ENCODE data around the gene LCE3D. TPM values are rescaled to one million over a fixed set of nuclear protein-coding genes. Genes with fewer than 3 reads are reported as not detected.
A peak's percentile ranks its signal among the peaks of the same experiment; 100 is the strongest.

Gene LCE3D, protein sequence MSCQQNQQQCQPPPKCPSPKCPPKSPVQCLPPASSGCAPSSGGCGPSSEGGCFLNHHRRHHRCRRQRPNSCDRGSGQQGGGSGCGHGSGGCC
- not detected for polyA plus RNA-seq (2013, experiment 1 of 2)
- not detected for polyA plus RNA-seq (2013, experiment 2 of 2)

DNA sequence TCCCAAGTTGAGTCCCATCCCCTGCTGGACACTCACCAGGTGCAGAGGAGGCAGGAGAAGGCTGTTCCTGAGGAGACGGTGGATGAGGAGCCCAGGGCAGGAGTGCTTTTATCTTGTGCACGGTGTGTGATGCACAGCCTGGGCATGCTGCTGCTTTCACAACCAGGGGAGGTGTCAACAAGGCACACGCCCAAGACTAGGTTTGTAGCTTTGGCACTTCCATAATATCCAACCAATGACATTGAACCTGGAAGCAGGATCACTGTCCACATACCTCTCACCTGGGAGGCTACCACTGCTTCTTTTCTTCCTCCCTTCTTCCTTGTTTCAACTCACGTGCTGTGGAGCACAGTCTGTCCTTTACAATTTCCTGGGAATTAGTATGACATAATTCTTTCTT is at the start of gene LCE3D:
TSS of gene LCE3D (minus strand) at position 84 of the 400 bp plus-strand sequence. CDS start 580 bp downstream, outside the sequence.
- Histone ChIP-seq H3K27me3 (ENCODE audit: control insufficient read depth in 3 of 3, insufficient read depth in 3 of 3, low read depth in 1 of 3, low read length in 3 of 3) (no peaks in the 10 kb centered on the region), H3K4me3 (ENCODE audit: low read length in 2 of 2) (peak within 1 kb of the TSS in 1 of 2 donors; percentile 50), H2BK120ac (ENCODE audit: low read depth, low read length) (no peak within 1 kb of the TSS), H3K4me1 (ENCODE audit: control insufficient read depth in 2 of 2, insufficient read depth in 1 of 2, low read depth in 1 of 2, low read length in 2 of 2) (no peaks in the 10 kb centered on the region), H3K23ac (ENCODE audit: low read depth, low read length, poor library complexity) (no peak within 1 kb of the TSS), H3K4me2 (ENCODE audit: insufficient read depth, low read length, poor library complexity, severe bottlenecking) (no peak within 1 kb of the TSS), H3K79me1 (ENCODE audit: low read depth, low read length) (peaks cover 2% of the 10 kb centered on the region), H3K9me3 (replicated peaks in 1 of 2; ENCODE audit: control insufficient read depth in 2 of 2, insufficient read depth in 1 of 2, low read depth in 1 of 2, low read length in 2 of 2) (peaks cover 0 to 19% of the 10 kb centered on the region in 2 donors), H2BK12ac (ENCODE audit: low read length) (no peak within 1 kb of the TSS), H3K9ac (ENCODE audit: low read depth, low read length, poor library complexity) (no peak within 1 kb of the TSS), H2AFZ (ENCODE audit: low read length) (no peak within 1 kb of the TSS), H3K18ac (ENCODE audit: low read length) (no peak within 1 kb of the TSS), H3K36me3 (replicated peaks in 1 of 2; ENCODE audit: control insufficient read depth in 2 of 2, insufficient read depth in 2 of 2, low read length in 2 of 2) (peaks cover 0 to 3% of the 10 kb centered on the region in 2 donors), H2AK5ac (ENCODE audit: low read depth, low read length) (no peak within 1 kb of the TSS), H2BK5ac (ENCODE audit: low read length) (no peak within 1 kb of the TSS), H3K4ac (ENCODE audit: low read length) (no peak within 1 kb of the TSS), H4K8ac (ENCODE audit: low read depth, low read length) (no peak within 1 kb of the TSS), H2BK15ac (ENCODE audit: low read length) (no peak within 1 kb of the TSS), H3K27ac (replicated peaks; ENCODE audit: low read length) (no peak within 1 kb of the TSS), H3K14ac (ENCODE audit: low read length) (no peak within 1 kb of the TSS), H4K91ac (ENCODE audit: low read depth, low read length, poor library complexity) (no peak within 1 kb of the TSS)
- no CpG with 5 or more reads among the region's 4 CpGs for WGBS, 2 donors (ENCODE audit: extremely low coverage in 2 of 2, insufficient read length in 2 of 2, insufficient replicate concordance in 1 of 2)
- DNase-seq (ENCODE audit: low spot score): no peak

DNA sequence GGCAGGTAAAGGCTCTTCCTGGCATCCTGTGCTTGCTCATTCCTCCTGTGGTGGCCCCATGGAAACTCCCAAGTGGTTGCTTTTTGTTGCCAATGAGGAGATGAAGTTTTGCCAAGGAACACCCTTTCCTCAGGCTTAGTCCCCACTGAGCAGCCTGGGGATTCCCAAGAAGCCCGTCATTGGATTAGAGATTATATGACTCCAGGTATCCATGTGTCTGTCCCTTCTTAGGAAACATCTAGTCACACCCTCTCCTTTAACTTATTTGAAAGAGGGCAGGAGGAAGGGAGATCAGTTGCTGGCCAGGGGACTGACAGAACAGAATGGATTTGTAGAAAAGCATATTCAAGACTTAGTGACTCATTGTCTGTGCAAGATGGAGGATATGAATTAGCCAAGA is 46.4 kb upstream of the LCE3D start:
- Histone ChIP-seq H3K36me3 (replicated peaks in 1 of 2; ENCODE audit: control insufficient read depth in 2 of 2, insufficient read depth in 2 of 2, low read length in 2 of 2) (no peaks in the 10 kb centered on the region), H3K4me1 (ENCODE audit: control insufficient read depth in 2 of 2, insufficient read depth in 1 of 2, low read depth in 1 of 2, low read length in 2 of 2) (no peaks in the 10 kb centered on the region), H2BK5ac (ENCODE audit: low read length) (no peak overlapping the region), H4K8ac (ENCODE audit: low read depth, low read length) (no peak overlapping the region), H3K4me2 (ENCODE audit: insufficient read depth, low read length, poor library complexity, severe bottlenecking) (no peak overlapping the region), H3K18ac (ENCODE audit: low read length) (no peak overlapping the region), H3K27ac (replicated peaks; ENCODE audit: low read length) (no peak overlapping the region), H2AFZ (ENCODE audit: low read length) (no peak overlapping the region), H2BK12ac (ENCODE audit: low read length) (no peak overlapping the region), H3K27me3 (ENCODE audit: control insufficient read depth in 3 of 3, insufficient read depth in 3 of 3, low read depth in 1 of 3, low read length in 3 of 3) (no peaks in the 10 kb centered on the region), H3K4ac (ENCODE audit: low read length) (no peak overlapping the region), H4K91ac (ENCODE audit: low read depth, low read length, poor library complexity) (no peak overlapping the region), H3K9me3 (replicated peaks in 1 of 2; ENCODE audit: control insufficient read depth in 2 of 2, insufficient read depth in 1 of 2, low read depth in 1 of 2, low read length in 2 of 2) (peaks cover 0 to 49% of the 10 kb centered on the region in 2 donors), H2BK120ac (ENCODE audit: low read depth, low read length) (no peak overlapping the region), H2BK15ac (ENCODE audit: low read length) (no peak overlapping the region), H3K4me3 (ENCODE audit: low read length in 2 of 2) (no peak overlapping the region), H3K14ac (ENCODE audit: low read length) (no peak overlapping the region), H2AK5ac (ENCODE audit: low read depth, low read length) (no peak overlapping the region), H3K23ac (ENCODE audit: low read depth, low read length, poor library complexity) (no peak overlapping the region), H3K9ac (ENCODE audit: low read depth, low read length, poor library complexity) (no peak overlapping the region), H3K79me1 (ENCODE audit: low read depth, low read length) (no peaks in the 10 kb centered on the region)
- no CpG with 5 or more reads among the region's 1 CpG for WGBS, 2 donors (ENCODE audit: extremely low coverage in 2 of 2, insufficient read length in 2 of 2, insufficient replicate concordance in 1 of 2)
- DNase-seq (ENCODE audit: low spot score): no peak

DNA sequence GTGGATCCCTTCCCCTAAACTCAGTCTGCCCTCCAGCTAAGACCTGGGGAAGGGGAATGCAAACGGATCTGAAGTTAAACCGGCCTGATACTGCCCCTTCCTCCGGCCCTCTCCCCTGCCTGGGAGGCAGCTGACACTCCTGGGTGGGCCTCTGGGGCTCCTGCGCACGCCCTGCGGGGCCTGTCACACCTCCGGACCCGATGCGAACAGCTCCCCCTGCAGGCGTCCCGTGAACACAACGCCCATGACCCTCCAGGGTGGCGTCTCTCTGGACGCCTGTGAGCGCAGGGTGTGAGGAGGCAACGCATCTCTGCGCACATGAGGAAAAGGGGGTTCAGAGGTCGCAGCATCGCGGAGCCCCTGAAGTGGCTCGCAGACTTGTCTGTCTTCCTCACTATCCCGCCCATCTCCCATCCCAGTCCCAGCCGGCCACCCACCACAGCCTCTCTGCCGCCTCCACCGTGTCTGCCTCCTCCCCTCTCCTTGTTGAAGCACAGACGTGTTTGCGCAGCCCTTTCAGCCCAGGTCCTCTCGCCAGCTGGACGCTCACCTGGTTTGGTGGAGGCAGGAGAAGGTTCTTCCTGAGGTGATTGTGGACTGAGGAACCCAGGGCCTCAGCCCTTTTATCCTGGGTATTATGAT is 43.0 kb upstream of the LCE3D start:
- H3K27me3 ChIP-seq (ENCODE audit: control insufficient read depth in 3 of 3, insufficient read depth in 3 of 3, low read depth in 1 of 3, low read length in 3 of 3): no peaks in the 10 kb centered on the region
- no peak overlapping the region for H3K27ac ChIP-seq (replicated peaks; ENCODE audit: low read length)
- no peaks in the 10 kb centered on the region for H3K4me1 ChIP-seq (ENCODE audit: control insufficient read depth in 2 of 2, insufficient read depth in 1 of 2, low read depth in 1 of 2, low read length in 2 of 2)
- H3K79me1 ChIP-seq (ENCODE audit: low read depth, low read length): no peaks in the 10 kb centered on the region
- H2AFZ ChIP-seq (ENCODE audit: low read length): no peak overlapping the region
- peaks cover 0 to 45% of the 10 kb centered on the region in 2 donors for H3K9me3 ChIP-seq (replicated peaks in 1 of 2; ENCODE audit: control insufficient read depth in 2 of 2, insufficient read depth in 1 of 2, low read depth in 1 of 2, low read length in 2 of 2)
- no CpG with 5 or more reads among the region's 29 CpGs for WGBS, 2 donors (ENCODE audit: extremely low coverage in 2 of 2, insufficient read length in 2 of 2, insufficient replicate concordance in 1 of 2)
- H3K36me3 ChIP-seq (replicated peaks in 1 of 2; ENCODE audit: control insufficient read depth in 2 of 2, insufficient read depth in 2 of 2, low read length in 2 of 2): no peaks in the 10 kb centered on the region
- H2BK5ac ChIP-seq (ENCODE audit: low read length): no peak overlapping the region
- peak overlapping the region; percentile 52 for H2BK12ac ChIP-seq (ENCODE audit: low read length)
- no peak overlapping the region for H3K4ac ChIP-seq (ENCODE audit: low read length)
- H4K8ac ChIP-seq (ENCODE audit: low read depth, low read length): no peak overlapping the region
- no peak overlapping the region for H3K14ac ChIP-seq (ENCODE audit: low read length)
- no peak overlapping the region for H2AK5ac ChIP-seq (ENCODE audit: low read depth, low read length)
- no peak overlapping the region for H3K18ac ChIP-seq (ENCODE audit: low read length)
- no peak overlapping the region for H3K23ac ChIP-seq (ENCODE audit: low read depth, low read length, poor library complexity)
- peak overlapping the region in 1 of 2 donors; percentile 33 for H3K4me3 ChIP-seq (ENCODE audit: low read length in 2 of 2)
- H3K9ac ChIP-seq (ENCODE audit: low read depth, low read length, poor library complexity): no peak overlapping the region
- no peak overlapping the region for H4K91ac ChIP-seq (ENCODE audit: low read depth, low read length, poor library complexity)
- no peak overlapping the region for H2BK15ac ChIP-seq (ENCODE audit: low read length)
- no peak for DNase-seq (ENCODE audit: low spot score)
- no peak overlapping the region for H2BK120ac ChIP-seq (ENCODE audit: low read depth, low read length)
- no peak overlapping the region for H3K4me2 ChIP-seq (ENCODE audit: insufficient read depth, low read length, poor library complexity, severe bottlenecking)

DNA sequence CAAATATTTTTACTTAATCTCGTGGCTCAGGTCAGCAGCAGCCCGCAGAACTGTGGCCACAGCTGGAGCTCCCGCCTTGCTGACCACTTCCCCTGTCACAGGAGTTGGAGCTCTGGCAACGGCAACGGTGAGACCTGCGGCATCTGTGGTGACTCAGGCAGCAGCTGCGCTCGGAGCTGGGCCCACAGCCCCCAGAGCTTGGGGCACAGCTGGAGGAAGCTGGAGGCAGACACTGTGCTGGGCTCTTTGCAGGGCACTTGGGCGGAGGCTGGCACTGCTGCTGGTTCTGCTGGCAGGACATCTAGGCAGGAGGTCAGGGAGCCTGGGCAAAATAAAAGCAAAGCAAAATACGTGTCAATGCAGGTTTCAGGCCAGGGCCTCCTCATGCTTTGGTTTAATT is 42.5 kb upstream of the LCE3D start, which contains the start of gene LCE3A:
TSS of gene LCE3A (minus strand) at position 301 of the 400 bp plus-strand sequence. CDS start at position 301, 0 bp downstream.
- H3K9me3 ChIP-seq (replicated peaks in 1 of 2; ENCODE audit: control insufficient read depth in 2 of 2, insufficient read depth in 1 of 2, low read depth in 1 of 2, low read length in 2 of 2): peaks cover 0 to 42% of the 10 kb centered on the region in 2 donors
- H2AK5ac ChIP-seq (ENCODE audit: low read depth, low read length): no peak within 1 kb of the TSS
- DNase-seq (ENCODE audit: low spot score): no peak
- no peaks in the 10 kb centered on the region for H3K79me1 ChIP-seq (ENCODE audit: low read depth, low read length)
- no peaks in the 10 kb centered on the region for H3K4me1 ChIP-seq (ENCODE audit: control insufficient read depth in 2 of 2, insufficient read depth in 1 of 2, low read depth in 1 of 2, low read length in 2 of 2)
- H3K4ac ChIP-seq (ENCODE audit: low read length): no peak within 1 kb of the TSS
- no peak within 1 kb of the TSS for H3K23ac ChIP-seq (ENCODE audit: low read depth, low read length, poor library complexity)
- H3K27me3 ChIP-seq (ENCODE audit: control insufficient read depth in 3 of 3, insufficient read depth in 3 of 3, low read depth in 1 of 3, low read length in 3 of 3): no peaks in the 10 kb centered on the region
- H4K8ac ChIP-seq (ENCODE audit: low read depth, low read length): no peak within 1 kb of the TSS
- H2BK12ac ChIP-seq (ENCODE audit: low read length): peak within 1 kb of the TSS; percentile 52
- H3K36me3 ChIP-seq (replicated peaks in 1 of 2; ENCODE audit: control insufficient read depth in 2 of 2, insufficient read depth in 2 of 2, low read length in 2 of 2): no peaks in the 10 kb centered on the region
- no peak within 1 kb of the TSS for H2BK15ac ChIP-seq (ENCODE audit: low read length)
- no peak within 1 kb of the TSS for H3K9ac ChIP-seq (ENCODE audit: low read depth, low read length, poor library complexity)
- WGBS, 2 donors (ENCODE audit: extremely low coverage in 2 of 2, insufficient read length in 2 of 2, insufficient replicate concordance in 1 of 2): no CpG with 5 or more reads among the region's 10 CpGs
- no peak within 1 kb of the TSS for H4K91ac ChIP-seq (ENCODE audit: low read depth, low read length, poor library complexity)
- no peak within 1 kb of the TSS for H3K18ac ChIP-seq (ENCODE audit: low read length)
- H3K4me3 ChIP-seq (ENCODE audit: low read length in 2 of 2): peak within 1 kb of the TSS in 1 of 2 donors; percentile 33
- H2BK5ac ChIP-seq (ENCODE audit: low read length): no peak within 1 kb of the TSS
- no peak within 1 kb of the TSS for H3K27ac ChIP-seq (replicated peaks; ENCODE audit: low read length)
- no peak within 1 kb of the TSS for H2AFZ ChIP-seq (ENCODE audit: low read length)
- no peak within 1 kb of the TSS for H2BK120ac ChIP-seq (ENCODE audit: low read depth, low read length)
- no peak within 1 kb of the TSS for H3K4me2 ChIP-seq (ENCODE audit: insufficient read depth, low read length, poor library complexity, severe bottlenecking)
- no peak within 1 kb of the TSS for H3K14ac ChIP-seq (ENCODE audit: low read length)
